ENCODE results near the gene CHRNA4. TPM values are rescaled to one million over a fixed set of nuclear protein-coding genes. Genes with fewer than 3 reads are reported as not detected.

CHRNA4 gene
- total RNA-seq, 4 donors from 2014 or later = not detected

GRCh38 chr20:63377256-63377941 lies 16.2 kb upstream of the CHRNA4 start:
- Histone ChIP-seq H3K9me3 (no peaks in the 10 kb centered on the region), H3K27ac (no peak overlapping the region), H3K4me1 (no peaks in the 10 kb centered on the region), H3K27me3 (no peaks in the 10 kb centered on the region), H3K36me3 (no peaks in the 10 kb centered on the region), H3K4me3 (no peak overlapping the region)
- TF ChIP-seq, protein P1, sequence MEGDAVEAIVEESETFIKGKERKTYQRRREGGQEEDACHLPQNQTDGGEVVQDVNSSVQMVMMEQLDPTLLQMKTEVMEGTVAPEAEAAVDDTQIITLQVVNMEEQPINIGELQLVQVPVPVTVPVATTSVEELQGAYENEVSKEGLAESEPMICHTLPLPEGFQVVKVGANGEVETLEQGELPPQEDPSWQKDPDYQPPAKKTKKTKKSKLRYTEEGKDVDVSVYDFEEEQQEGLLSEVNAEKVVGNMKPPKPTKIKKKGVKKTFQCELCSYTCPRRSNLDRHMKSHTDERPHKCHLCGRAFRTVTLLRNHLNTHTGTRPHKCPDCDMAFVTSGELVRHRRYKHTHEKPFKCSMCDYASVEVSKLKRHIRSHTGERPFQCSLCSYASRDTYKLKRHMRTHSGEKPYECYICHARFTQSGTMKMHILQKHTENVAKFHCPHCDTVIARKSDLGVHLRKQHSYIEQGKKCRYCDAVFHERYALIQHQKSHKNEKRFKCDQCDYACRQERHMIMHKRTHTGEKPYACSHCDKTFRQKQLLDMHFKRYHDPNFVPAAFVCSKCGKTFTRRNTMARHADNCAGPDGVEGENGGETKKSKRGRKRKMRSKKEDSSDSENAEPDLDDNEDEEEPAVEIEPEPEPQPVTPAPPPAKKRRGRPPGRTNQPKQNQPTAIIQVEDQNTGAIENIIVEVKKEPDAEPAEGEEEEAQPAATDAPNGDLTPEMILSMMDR (IDR thresholded peaks at IDR 0.05) = no peak
- TF ChIP-seq POLR2A (IDR thresholded peaks at IDR 0.05) = no peak
- no peak for DNase-seq

- Histone ChIP-seq H3K27ac (no peak overlapping the region), H3K27me3 (no peaks in the 10 kb centered on the region)
Measured at GRCh38 chr20:63376283-63377250, 15.4 kb upstream of the CHRNA4 start.

GRCh38 chr20:63375438-63375837 lies 14.3 kb upstream of the CHRNA4 start:
- TF ChIP-seq, protein P1 (IDR thresholded peaks at IDR 0.05) = no peak
- no peak for TF ChIP-seq POLR2A (IDR thresholded peaks at IDR 0.05)
- H3K27me3 ChIP-seq = no peaks in the 10 kb centered on the region

More at GRCh38 chr20:63376283-63377250, 15.4 kb upstream of the CHRNA4 start:
- no peaks in the 10 kb centered on the region for H3K4me1 ChIP-seq
- no peaks in the 10 kb centered on the region for H3K36me3 ChIP-seq
- DNase-seq = no peak
- H3K4me3 ChIP-seq = no peak overlapping the region
- no peaks in the 10 kb centered on the region for H3K9me3 ChIP-seq
- TF ChIP-seq POLR2A (IDR thresholded peaks at IDR 0.05) = no peak
- TF ChIP-seq, protein P1 (IDR thresholded peaks at IDR 0.05) = no peak

GRCh38 chr20:63374504-63374903 lies 13.4 kb upstream of the CHRNA4 start:
- H3K27me3 ChIP-seq = no peaks in the 10 kb centered on the region
- H3K36me3 ChIP-seq = no peaks in the 10 kb centered on the region
- TF ChIP-seq, protein P1 (IDR thresholded peaks at IDR 0.05) = no peak
- TF ChIP-seq POLR2A (IDR thresholded peaks at IDR 0.05) = no peak
- no peaks in the 10 kb centered on the region for H3K9me3 ChIP-seq
- H3K4me3 ChIP-seq = no peak overlapping the region
- no peaks in the 10 kb centered on the region for H3K4me1 ChIP-seq
- no peak for DNase-seq
- H3K27ac ChIP-seq = no peak overlapping the region

More at GRCh38 chr20:63375438-63375837, 14.3 kb upstream of the CHRNA4 start:
- no peaks in the 10 kb centered on the region for H3K36me3 ChIP-seq
- no peak overlapping the region for H3K4me3 ChIP-seq
- no peaks in the 10 kb centered on the region for H3K4me1 ChIP-seq
- no peaks in the 10 kb centered on the region for H3K9me3 ChIP-seq
- no peak for DNase-seq
- H3K27ac ChIP-seq = no peak overlapping the region

GRCh38 chr20:63373996-63374395 lies 12.8 kb upstream of the CHRNA4 start:
- Histone ChIP-seq H3K27me3 (no peaks in the 10 kb centered on the region), H3K9me3 (no peaks in the 10 kb centered on the region)
- DNase-seq = no peak

More at GRCh38 chr20:63373996-63374395, 12.8 kb upstream of the CHRNA4 start:
- no peak overlapping the region for H3K4me3 ChIP-seq
- no peaks in the 10 kb centered on the region for H3K4me1 ChIP-seq
- H3K27ac ChIP-seq = no peak overlapping the region
- TF ChIP-seq, protein P1 (IDR thresholded peaks at IDR 0.05) = no peak
- no peak for TF ChIP-seq POLR2A (IDR thresholded peaks at IDR 0.05)
- no peaks in the 10 kb centered on the region for H3K36me3 ChIP-seq
